H1 (cell line): ENCODE results near the gene GSX1. TPM values are rescaled to one million over a fixed set of nuclear protein-coding genes. Genes with fewer than 3 reads are reported as not detected.

Experiments used
- CBX5 ChIP-seq: fragments of 300-800, 300-1000 bp; sonication (generic); IDR thresholded peaks from 2 replicates; pipeline ENCODE4 v1.7.1; 2016; ENCODE audit warnings: antibody characterized with exemption, low read length, low read depth
- HDAC2 ChIP-seq, 2 experiments: fragments of 300-600 bp in 1 of 2; sonication (generic) in 1 of 2; IDR thresholded peaks; 2 replicates each; pipeline ENCODE4 v1.6.1; 2011 to 2012; ENCODE audit warnings: low read depth in 2 of 2, low read length in 2 of 2, mild to moderate bottlenecking in 2 of 2, moderate library complexity in 2 of 2, borderline replicate concordance in 1 of 2, inconsistent platforms in 1 of 2
- JUN ChIP-seq: IDR thresholded peaks from 2 replicates; pipeline ENCODE4 v1.6.1; 2011; ENCODE audit warnings: low read depth, mild to moderate bottlenecking, improper control_type of control experiment, low read length
- RNF2 ChIP-seq: fragments of 200-900, 300-1000 bp; sonication (generic); IDR thresholded peaks from 2 replicates; pipeline ENCODE4 v1.7.1; 2016; ENCODE audit warnings: borderline replicate concordance, low read depth, mild to moderate bottlenecking, antibody characterized with exemption, low read length; ENCODE audit not compliant: poor library complexity, severe bottlenecking; ENCODE audit errors: missing control alignments
- SIRT6 ChIP-seq: IDR thresholded peaks from one replicate; pipeline ENCODE4 v1.7.1; 2012; ENCODE audit warnings: low read length, inconsistent platforms
- TEAD4 ChIP-seq: IDR thresholded peaks from 2 replicates; pipeline ENCODE4 v1.6.1; 2012; ENCODE audit warnings: low read depth, low read length, inconsistent platforms, mixed read lengths
- ZNF274 ChIP-seq: IDR thresholded peaks from 2 replicates; pipeline ENCODE4 v1.7.0; 2012; ENCODE audit warnings: low read length, borderline replicate concordance; ENCODE audit errors: extremely low read depth
- polyA plus RNA-seq, 7 experiments: library from polyadenylated mRNA; depleted of rRNA in 3 of 7; stranded (reverse) in 5 of 7; unstranded in 2 of 7; fragments of >200 nt in 5 of 7; fragments of 200-250 nt in 2 of 7; gene quantifications; 1 replicate in 5 of 7; 2 replicates in 1 of 7; 4 replicates in 1 of 7; pipeline versions ENCODE4 v1.2.1 to v1.2.3, GENCODE V29; 2011 to 2013; ENCODE audit warnings: missing spikeins in 2 of 7, mixed read lengths in 2 of 7
- total RNA-seq: library from RNA; stranded (reverse); fragmentation: NEBNext Ultra II Directional; extraction: Animal tissue kit (Norgen Biotek cat#: 25700); gene quantifications from 2 replicates; pipeline ENCODE4 v1.2.1, GENCODE V29; 2021
- TF ChIP-seq, protein P1 (sequence below): IDR thresholded peaks from 2 replicates; pipeline ENCODE4 v1.6.1; 2011; ENCODE audit warnings: low read length, improper control_type of control experiment

GSX1 gene
- total and polyA plus RNA-seq, 2 of the 8 experiments (the other 6 are each of a cell fraction or from before 2014, with no cell fraction given), result not detected

DNA sequence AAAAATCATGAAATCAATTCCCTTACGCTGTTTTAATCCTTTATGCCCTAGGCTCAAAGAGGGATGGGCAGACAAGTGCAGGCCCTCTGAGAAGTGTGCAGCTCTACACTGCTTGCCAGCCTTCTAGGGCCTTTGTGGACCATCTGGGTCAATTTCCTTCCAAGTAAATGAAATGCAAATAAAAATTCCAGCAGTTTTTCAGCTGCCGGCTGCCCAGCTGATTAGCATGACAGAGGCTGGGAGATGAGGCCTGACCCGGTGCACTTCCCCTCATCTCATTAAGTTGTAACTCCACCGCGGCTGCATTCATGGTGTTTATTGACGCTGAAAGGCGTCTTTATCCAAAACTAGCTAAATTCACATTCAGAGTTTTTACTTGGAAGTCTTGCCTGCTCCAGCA, 47.5 kb upstream of the GSX1 start (continued):
- TF ChIP-seq ZNF274 (no peak), SIRT6 (no peak), JUN (no peak), CBX5 (no peak), RNF2 (no peak), HDAC2 (IDR thresholded peaks at IDR 0.05; ENCODE audit: borderline replicate concordance in 1 of 2, low read depth in 2 of 2, low read length in 2 of 2) (no peak), TEAD4 (no peak)
- TF ChIP-seq, protein P1, sequence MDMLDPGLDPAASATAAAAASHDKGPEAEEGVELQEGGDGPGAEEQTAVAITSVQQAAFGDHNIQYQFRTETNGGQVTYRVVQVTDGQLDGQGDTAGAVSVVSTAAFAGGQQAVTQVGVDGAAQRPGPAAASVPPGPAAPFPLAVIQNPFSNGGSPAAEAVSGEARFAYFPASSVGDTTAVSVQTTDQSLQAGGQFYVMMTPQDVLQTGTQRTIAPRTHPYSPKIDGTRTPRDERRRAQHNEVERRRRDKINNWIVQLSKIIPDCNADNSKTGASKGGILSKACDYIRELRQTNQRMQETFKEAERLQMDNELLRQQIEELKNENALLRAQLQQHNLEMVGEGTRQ, result no peak
